Tracheal epithelial cell (primary cell): ENCODE results near the gene TBX20. TPM values are rescaled to one million over a fixed set of nuclear protein-coding genes. Genes with fewer than 3 reads are reported as not detected.

Experiments
- total RNA-seq: library from RNA; depleted of rRNA; stranded (reverse); fragments of >200 nt; gene quantifications from 2 replicates; pipeline ENCODE4 v1.2.1, GENCODE V29; 2014

The TBX20 gene, protein sequence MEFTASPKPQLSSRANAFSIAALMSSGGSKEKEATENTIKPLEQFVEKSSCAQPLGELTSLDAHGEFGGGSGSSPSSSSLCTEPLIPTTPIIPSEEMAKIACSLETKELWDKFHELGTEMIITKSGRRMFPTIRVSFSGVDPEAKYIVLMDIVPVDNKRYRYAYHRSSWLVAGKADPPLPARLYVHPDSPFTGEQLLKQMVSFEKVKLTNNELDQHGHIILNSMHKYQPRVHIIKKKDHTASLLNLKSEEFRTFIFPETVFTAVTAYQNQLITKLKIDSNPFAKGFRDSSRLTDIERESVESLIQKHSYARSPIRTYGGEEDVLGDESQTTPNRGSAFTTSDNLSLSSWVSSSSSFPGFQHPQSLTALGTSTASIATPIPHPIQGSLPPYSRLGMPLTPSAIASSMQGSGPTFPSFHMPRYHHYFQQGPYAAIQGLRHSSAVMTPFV
- total RNA-seq = 0.24 TPM in 1 of 2 replicates, not detected in the other

DNA sequence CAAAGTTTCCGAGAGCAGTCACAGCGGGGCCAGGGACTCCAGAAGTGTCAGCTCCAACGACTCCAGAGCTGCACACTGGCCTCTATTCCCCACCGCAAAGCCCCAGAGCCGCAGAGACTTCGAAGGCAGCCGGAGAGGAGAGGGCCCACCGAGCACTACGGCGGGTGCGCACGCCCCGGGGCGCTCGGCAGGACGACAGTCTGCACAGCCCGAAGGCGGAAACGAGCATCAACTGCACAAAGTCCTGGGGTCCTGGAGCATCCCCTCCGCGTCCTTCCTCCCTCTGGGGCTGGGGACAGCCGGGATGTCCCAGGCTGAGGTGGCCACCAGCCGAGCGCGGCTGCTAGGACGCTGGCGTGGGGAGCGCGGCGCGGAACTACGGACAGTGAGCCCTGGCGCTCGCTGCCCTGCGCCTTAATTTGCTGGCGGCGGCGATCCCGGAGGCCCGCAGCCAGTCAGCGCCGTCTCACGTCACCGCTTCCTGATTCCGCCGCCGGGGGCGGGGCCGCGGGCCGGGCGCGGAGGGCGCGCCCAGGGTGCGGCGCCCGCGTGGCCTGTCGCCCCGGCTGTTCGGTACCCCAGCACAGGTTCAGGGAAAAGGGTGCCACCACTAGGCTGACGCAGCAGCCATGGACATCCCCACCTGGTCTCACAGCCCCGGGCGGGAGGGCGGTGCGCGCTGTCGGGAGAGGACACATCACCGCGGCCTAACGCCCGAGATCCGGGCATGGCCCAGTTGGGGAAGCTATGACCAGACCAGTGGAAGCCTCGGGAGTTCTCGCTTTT lies at the start of gene TBX20:
TBX20 (minus strand) TSS at position 391 of the 786 bp plus-strand sequence. CDS start 480 bp downstream, outside the sequence.

Other genes with a start within 250 kb of the TBX20 start
- gene DPY19L1, start 216.6 kb downstream of the TBX20 start, total RNA-seq = 13.7 and 14.1 TPM in 2 replicates